ENCODE results near the gene CHRNA5.

Gene CHRNA5

GRCh38 chr15:78635346-78635745, 70.0 kb downstream of the CHRNA5 start:
- no peak overlapping the region for H3K9ac ChIP-seq (ENCODE audit: low read length)
- no peaks in the 10 kb centered on the region; the same call in 1 of the 2 replicates for H3K9me3 ChIP-seq (ENCODE audit: insufficient read depth, low read length)
- no peak overlapping the region for H3K4me2 ChIP-seq (ENCODE audit: low read depth, low read length, poor library complexity, severe bottlenecking)
- no peaks in the 10 kb centered on the region for H3K27me3 ChIP-seq (ENCODE audit: low read length)
- no peak overlapping the region for H3K4me3 ChIP-seq (ENCODE audit: insufficient read depth, low read length, poor library complexity, severe bottlenecking)
- H3K27ac ChIP-seq (ENCODE audit: low read depth, low read length) = no peak overlapping the region
- H2AFZ ChIP-seq (ENCODE audit: low read depth, low read length, severe bottlenecking) = no peak overlapping the region
- no peaks in the 10 kb centered on the region for H3K36me3 ChIP-seq (ENCODE audit: low read length)
- H3K9me2 ChIP-seq (replicated peaks; ENCODE audit: insufficient read depth, low read length) = no peaks in the 10 kb centered on the region
- H4K20me1 ChIP-seq (ENCODE audit: low read depth, low read length) = no peaks in the 10 kb centered on the region
- no peak for TF ChIP-seq EZH2phosphoT487 (conservative IDR thresholded peaks at IDR 0.05; ENCODE audit: low read length)
- no peak for TF ChIP-seq CTCF (IDR thresholded peaks at IDR 0.05; ENCODE audit: insufficient read depth, low read length, poor library complexity, severe bottlenecking)
- H3F3A ChIP-seq (ENCODE audit: insufficient read depth) = no peaks in the 10 kb centered on the region
- no peaks in the 10 kb centered on the region for H3K79me2 ChIP-seq (ENCODE audit: insufficient read depth, low read length)

- Histone ChIP-seq H3K9me3 (ENCODE audit: insufficient read depth, low read length) (no peaks in the 10 kb centered on the region; the same call in 1 of the 2 replicates), H3K9ac (ENCODE audit: low read length) (no peak overlapping the region), H4K20me1 (ENCODE audit: low read depth, low read length) (no peaks in the 10 kb centered on the region), H2AFZ (ENCODE audit: low read depth, low read length, severe bottlenecking) (no peak overlapping the region), H3F3A (ENCODE audit: insufficient read depth) (no peaks in the 10 kb centered on the region), H3K4me2 (ENCODE audit: low read depth, low read length, poor library complexity, severe bottlenecking) (no peak overlapping the region), H3K27ac (ENCODE audit: low read depth, low read length) (no peak overlapping the region), H3K36me3 (ENCODE audit: low read length) (no peaks in the 10 kb centered on the region), H3K9me2 (replicated peaks; ENCODE audit: insufficient read depth, low read length) (no peaks in the 10 kb centered on the region), H3K79me2 (ENCODE audit: insufficient read depth, low read length) (no peaks in the 10 kb centered on the region), H3K4me3 (ENCODE audit: insufficient read depth, low read length, poor library complexity, severe bottlenecking) (no peak overlapping the region), H3K27me3 (ENCODE audit: low read length) (no peaks in the 10 kb centered on the region)
- TF ChIP-seq CTCF (IDR thresholded peaks at IDR 0.05; ENCODE audit: insufficient read depth, low read length, poor library complexity, severe bottlenecking) (no peak), EZH2phosphoT487 (conservative IDR thresholded peaks at IDR 0.05; ENCODE audit: low read length) (no peak)
Measured at GRCh38 chr15:78636378-78636859, 71.1 kb downstream of the CHRNA5 start.

GRCh38 chr15:78637776-78638435, 72.6 kb downstream of the CHRNA5 start:
- Histone ChIP-seq H3K27ac (ENCODE audit: low read depth, low read length) (no peak overlapping the region), H3K9ac (ENCODE audit: low read length) (no peak overlapping the region), H3F3A (ENCODE audit: insufficient read depth) (no peaks in the 10 kb centered on the region), H2AFZ (ENCODE audit: low read depth, low read length, severe bottlenecking) (no peak overlapping the region), H3K79me2 (ENCODE audit: insufficient read depth, low read length) (no peaks in the 10 kb centered on the region), H3K36me3 (ENCODE audit: low read length) (no peaks in the 10 kb centered on the region), H3K4me3 (ENCODE audit: insufficient read depth, low read length, poor library complexity, severe bottlenecking) (no peak overlapping the region), H3K27me3 (ENCODE audit: low read length) (no peaks in the 10 kb centered on the region), H4K20me1 (ENCODE audit: low read depth, low read length) (no peaks in the 10 kb centered on the region), H3K9me3 (ENCODE audit: insufficient read depth, low read length) (no peaks in the 10 kb centered on the region; the same call in 1 of the 2 replicates), H3K4me2 (ENCODE audit: low read depth, low read length, poor library complexity, severe bottlenecking) (no peak overlapping the region), H3K9me2 (replicated peaks; ENCODE audit: insufficient read depth, low read length) (no peaks in the 10 kb centered on the region)
- no peak for TF ChIP-seq CTCF (IDR thresholded peaks at IDR 0.05; ENCODE audit: insufficient read depth, low read length, poor library complexity, severe bottlenecking)
- TF ChIP-seq EZH2phosphoT487 (conservative IDR thresholded peaks at IDR 0.05; ENCODE audit: low read length) = no peak
